HG02870 (cell line): Measurements from ENCODE around the gene BORA.
"Not testable (repeated sequence)": the region's sequence is repeated elsewhere in the genome, so short reads cannot be mapped to it uniquely, and the experiment has no call there.

Experiments
- ATAC-seq: cut with Tn5 transposase; IDR thresholded peaks from one replicate; pipeline ENCODE4 v1.9.1; 2021; ENCODE audit warnings: mild to moderate bottlenecking, moderate library complexity; ENCODE audit not compliant: unreplicated experiment

BORA gene

DNA sequence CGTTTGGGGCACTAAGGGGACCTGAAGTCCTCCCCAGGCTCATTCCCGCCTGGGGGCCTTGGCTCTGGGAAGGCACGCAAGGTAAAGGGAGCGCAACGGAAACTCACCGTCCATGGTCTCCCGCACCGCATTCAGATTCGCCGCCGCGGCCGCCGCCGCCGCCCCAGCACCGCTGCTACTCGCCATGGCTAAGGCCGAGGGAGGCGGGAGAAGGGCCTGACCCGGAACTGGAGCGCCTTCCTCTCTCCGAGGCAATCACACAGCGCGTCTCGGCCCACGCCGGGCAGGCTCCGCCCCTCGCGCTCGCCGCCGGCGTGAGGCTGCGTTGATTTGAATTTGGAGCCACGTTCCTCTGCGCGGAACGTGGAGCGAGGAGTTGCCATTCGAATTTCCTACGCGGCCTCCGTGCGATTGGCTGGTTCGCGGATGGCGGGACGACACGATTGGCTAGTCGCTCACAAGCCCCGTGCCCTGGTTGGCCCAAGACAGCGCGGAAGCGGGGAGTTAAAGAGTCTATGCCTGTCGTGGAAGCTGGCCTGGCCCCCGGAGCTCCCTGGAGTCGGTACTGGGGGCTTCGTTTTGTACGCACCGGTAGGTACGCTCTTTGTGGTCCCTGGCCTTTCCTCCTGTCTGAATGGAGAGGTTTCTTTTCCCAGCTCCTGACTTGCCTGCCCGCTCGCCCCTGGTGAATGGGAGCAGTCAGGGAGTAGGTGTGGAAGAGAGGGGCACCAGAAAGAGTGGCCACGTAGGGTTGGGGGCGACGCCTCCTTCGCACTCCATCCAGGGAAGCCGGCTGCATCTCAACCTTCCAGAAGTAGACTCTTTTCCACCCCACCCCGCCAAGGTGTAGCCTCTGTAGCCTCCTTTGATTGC lies at the start of gene BORA, which contains the start of gene MZT1:
BORA (plus strand) TSS at position 507 of the 873 bp plus-strand sequence. CDS start 1,018 bp downstream, outside the sequence.
MZT1 (minus strand) TSS at position 213 of the 873 bp plus-strand sequence; CDS start at position 186, 27 bp downstream.
- peak; percentile 94 for ATAC-seq

DNA sequence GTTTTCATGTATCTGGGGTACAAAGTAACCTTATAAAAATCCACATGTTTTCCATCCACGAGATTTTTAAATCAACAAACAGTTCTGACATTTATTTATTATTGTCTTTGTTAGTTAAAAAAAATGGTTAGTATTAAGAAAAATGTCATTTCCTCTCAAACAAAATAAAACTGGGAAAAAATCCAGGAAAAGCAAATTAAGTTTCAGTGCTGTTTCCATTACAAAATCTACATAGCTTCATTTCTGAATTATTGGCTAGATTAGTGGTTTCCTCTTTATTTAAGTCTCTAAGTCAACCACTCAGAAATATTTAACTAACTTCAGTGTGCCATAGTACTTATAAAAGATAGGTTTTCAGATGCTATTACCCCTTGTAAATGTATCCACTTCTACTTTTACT lies 49.4 kb upstream of the BORA start:
- no peak for ATAC-seq

DNA sequence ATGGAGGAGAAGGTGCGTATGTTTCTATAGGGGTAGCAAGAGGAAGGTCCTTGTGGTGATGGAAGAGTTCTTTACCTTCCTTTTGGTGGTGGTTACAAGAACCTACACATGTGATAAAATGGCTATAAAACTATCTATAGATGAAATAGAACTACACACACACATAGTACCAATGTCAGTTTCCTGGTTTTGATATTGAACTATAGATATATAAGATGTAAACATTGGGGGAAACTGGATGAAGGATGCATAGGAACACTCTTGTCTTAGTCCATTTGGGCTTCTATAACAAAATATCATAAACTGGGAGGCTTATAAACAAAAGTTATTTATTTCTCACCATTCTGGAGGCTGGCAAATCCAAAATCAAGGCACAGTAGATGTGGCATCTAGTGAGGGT lies 47.4 kb upstream of the BORA start:
- ATAC-seq, result no peak

DNA sequence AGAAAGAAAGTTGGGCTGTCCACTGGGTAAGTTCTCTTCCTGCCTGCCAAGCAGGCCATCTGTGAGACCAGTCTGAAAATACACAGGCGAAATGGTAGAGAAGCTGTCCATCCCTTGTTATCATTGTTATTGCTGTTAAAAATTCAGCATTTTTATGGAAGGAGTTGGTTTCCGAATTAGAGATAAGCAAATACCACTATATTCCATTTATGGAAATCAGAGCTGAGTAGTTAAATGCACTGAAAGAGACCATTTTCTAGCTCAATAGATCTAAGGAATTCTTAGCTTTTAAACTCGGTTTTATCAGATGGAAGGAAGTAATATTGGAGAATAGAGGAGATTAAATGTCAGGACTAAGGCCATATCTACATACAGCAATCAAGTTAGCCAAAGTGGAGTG lies 41.0 kb upstream of the BORA start:
- ATAC-seq, result no peak

DNA sequence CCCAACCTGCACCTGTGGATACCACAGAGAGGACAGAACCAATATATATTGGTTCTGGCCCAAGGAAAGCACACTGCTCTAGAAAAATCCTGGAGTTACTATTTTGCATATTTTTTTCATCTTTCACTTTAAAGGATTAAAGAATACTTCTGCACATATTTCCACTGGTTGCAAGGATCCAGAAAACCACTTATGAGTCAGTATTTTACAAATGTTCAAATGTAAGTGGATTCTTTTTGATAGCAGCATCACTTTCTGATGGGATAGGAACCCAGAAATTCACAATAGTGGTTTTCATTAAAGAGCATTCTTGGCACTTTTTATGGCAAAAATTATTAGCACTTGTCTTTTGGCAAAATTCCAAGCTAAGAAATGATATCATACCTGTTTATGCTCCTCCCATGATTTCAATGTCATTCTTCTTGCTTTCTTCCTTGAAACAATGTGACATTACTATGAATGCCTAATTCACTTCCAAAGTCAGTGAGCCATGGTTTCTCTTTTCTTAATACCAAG lies 38.5 kb upstream of the BORA start:
- ATAC-seq, result no peak

DNA sequence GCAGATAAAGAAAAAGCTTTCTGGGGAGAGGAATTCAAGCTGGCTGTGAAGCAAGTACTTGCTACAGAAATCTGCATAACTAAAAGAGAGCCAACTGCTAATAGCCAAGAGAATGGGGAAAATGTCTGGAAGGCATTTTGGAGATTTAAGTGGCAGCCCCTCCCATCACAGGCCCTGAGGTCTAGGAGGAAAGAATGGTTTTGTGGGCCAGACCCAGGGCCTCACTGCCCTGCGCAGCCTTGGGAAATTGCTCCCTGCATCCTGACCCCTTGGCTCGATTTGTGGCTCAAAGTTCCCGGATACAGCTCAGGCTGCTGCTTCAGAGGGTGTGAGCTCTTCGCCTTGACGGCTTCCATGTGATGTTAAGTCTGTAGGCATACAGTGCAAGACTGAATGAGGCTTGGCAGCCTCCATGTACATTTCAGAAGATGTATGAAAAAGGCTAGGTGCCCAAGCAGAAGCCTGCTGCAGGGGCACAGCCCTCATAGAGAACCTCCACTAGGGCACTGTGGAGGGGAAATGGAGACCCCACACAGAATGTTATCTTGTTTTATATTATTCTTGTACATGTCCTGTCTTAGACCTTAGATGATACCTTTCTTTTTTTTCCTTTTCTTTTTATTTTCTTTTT lies 34.7 kb upstream of the BORA start:
- ATAC-seq, result no peak

DNA sequence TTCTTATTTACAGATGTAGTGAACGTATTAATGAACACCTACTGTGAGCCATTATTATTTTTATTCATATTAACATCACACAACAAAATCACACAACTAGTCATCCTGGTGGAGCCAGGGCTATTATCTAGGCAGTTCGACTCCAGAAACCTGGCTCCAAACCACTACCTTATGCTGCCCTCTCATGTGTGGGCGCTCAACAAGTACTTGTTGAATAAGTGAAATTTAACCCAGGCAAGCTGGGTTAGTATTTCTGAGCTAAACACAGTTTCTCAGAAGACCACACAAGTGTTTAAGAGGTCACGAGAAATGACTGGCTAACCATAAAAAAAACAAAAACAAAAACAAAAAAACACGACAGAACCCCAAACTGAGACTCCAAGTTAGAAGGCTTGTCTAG lies 33.9 kb upstream of the BORA start:
- no peak for ATAC-seq

DNA sequence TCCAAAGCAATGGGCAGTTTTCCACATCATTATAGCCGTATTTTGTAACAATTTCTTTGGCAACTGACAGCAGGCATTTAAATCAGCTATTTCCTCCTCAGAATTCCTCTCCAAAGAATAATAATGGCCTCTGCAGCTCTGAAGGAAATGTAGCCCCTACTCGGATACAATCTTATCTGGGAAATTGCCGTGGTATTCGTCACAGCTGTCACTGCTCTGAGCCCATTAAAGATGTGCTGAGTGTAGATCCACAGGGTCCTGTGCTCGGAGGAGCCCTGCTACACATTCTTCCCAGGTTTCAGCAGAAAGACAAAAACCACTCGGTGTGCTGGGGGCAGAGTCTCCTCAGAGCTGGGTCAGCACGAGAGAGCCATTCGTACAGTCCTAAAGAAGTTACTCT lies 33.4 kb upstream of the BORA start:
- ATAC-seq, result no peak

DNA sequence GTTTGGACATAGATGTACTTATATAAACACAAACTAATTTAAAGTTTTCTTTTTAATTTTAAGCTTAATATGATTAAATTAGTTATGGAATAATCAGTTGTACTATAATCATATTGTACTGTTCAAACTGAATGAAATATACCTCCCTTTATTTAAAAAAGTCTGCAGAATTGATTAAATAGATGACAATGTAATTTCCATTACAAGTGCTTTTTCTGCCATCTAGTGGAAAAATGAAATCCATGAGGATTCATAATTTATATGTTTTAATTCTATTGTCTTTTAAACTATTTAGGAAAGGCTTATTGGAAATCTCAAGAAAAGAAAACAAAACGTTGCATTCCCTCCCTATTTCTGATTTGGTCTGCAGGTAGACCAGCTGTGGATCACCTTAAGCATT lies 31.1 kb upstream of the BORA start:
- ATAC-seq, result no peak

DNA sequence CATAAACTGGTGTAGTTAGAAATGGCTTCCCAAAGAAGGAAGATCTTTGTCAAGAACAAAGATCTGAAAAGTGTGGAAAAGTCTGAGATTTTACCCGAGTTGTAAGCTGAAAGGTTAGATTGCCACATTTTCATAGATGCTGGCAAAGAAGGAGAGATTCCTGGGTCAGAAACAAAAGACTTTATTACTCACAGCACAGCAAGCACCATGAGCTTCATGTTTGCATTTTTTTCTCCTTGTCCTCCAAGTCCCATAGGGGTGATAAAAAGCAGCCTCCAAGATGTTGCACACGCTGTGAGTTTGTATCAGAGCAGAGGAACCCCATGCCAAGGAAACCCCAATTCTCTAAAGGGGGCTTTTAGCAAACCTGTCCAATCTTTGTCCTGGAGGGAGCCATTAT lies 29.6 kb upstream of the BORA start:
- ATAC-seq, result no peak

DNA sequence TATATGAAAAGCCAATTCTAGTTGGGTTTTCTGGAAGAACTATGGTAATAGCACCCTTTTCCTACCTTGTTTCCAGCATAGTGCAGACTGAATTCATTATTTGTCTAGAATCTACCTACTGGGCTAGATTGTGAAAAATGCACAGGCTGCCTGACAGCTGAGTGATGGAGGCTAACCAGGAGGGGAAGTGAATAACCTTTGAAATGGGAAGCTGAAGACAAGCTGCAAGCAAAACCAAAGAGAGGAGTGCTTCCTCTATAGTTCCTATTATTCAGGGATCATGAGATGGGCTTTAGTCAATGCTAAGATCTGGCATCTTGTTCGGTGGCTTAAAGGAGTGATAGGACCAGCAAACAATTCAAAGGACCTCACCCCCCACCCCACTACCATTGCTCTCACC lies 27.2 kb upstream of the BORA start:
- ATAC-seq, result no peak

DNA sequence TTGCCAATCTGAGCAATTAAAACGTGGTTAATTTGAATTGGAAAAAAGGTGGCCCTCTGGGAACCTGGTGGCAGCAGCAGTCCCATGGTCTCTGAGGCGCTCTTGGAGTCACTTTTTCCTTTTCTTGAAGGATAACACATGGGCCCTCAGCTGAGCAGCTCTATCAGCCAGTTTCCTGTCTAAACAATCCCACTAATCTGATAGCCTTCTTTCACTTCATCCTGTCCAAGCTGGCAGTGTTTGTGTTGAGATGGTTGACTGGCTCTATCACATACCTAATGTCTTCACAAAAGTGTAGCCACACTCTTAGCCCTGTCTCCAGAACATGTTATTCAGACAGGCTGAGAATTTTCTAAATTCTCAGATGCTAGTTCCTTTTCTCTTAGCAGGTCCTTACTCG lies 10.9 kb upstream of the BORA start:
- no peak for ATAC-seq

DNA sequence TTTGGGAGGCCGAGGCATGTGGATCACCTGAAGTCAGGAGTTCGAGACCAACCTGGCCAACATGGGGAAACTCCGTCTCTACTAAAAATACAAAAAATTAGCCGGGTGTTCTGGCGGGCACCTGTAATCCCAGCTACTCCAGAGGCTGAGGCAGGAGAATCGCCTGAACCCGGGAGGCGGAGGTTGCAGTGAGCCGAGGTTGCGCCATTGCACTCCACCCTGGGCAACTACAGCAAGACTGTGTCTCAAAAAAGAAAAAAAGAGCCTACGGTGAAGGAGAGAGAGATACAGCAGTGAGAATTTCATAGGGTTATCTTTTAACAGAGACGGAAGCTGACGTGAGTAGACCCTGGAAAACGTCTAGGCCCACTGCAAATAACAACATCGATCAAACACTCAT lies 1.5 kb upstream of the BORA start:
- ATAC-seq, result not testable (repeated sequence)

DNA sequence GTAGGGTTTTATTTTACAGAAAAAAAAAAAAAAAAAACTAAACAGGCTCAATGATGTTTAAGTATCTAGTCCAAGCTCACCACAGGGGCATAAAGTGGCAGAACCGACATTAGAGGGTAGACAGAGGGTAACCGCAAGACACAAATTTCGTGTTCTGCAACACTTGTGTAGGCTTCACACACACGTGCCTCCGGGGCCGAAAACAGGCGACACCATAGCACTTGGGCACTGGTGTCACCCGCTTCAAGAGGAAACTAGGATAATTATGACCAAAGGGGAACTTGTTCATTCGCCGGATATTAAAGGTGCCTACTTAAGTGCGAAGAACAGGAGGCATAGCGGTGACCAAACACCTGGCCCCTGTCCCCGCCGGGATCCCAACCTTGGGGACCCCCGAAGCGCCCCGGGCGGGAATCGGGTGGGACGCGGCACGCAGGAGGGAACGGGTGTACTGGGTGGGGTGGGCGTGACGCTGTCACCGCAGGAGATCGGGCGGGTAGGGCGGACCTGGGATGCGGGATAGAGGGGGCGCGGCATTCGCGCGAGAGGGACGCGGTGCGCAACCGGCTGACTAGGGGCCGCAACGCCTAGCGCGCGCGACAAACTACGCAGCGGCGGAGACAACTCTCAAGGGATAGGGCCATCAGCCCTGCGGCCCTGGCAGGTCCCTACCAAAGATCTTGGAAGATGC lies 852 bp upstream of the BORA start:
- peak; percentile 22 for ATAC-seq

DNA sequence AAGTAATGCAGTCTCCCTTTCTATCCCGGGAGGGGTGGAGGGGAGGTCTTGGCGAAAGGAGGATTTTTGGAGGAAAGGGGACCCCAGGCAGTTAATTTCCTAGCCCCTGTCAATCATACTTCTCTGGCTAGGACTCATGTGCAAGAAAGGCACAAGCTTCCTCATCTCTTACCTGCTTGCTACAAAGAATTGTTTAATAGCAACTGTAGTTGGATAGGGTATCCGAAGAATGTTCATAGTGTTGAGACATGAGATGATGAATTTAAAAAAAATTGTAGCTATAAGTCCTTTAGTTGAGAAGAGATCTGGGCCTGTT lies 525 bp downstream of the BORA start:
- no peak for ATAC-seq

DNA sequence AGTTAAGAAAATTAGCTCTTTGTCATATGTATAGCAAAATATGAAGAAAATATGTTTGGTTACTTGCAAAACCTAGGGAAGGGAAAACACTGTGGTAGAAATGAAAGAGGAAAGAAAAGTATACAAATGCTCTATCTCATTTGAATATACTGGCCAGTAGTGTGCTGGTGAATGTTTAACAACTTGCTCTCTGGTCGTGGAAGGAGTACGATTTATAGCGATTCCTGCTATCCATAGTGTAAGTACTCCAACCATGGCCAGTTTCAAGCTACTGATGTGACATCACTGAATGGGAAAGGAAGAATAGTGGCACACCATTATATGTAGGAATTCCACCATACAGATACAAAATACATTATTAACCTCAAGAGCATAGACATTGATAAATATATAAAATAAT lies 9.3 kb downstream of the BORA start:
- ATAC-seq, result no peak

DNA sequence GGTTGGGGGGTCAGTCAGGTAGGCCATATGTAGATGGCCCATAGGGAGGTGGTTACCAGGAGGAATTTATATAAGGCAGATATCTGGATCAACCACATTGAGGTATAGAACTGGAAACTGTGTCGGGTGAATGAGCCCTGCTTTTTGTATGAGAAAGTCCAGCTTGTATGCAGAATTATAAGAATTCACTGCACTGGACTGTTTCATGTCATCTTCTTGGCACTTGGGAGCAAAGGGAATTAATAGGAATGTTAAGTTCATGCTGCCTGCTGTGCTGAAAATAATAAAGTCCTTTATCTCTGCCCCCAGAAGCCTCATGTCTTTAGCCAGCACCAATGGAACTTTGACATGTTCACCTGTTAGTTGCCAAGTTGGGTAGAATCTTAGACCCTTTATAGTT lies 12.3 kb downstream of the BORA start:
- no peak for ATAC-seq

DNA sequence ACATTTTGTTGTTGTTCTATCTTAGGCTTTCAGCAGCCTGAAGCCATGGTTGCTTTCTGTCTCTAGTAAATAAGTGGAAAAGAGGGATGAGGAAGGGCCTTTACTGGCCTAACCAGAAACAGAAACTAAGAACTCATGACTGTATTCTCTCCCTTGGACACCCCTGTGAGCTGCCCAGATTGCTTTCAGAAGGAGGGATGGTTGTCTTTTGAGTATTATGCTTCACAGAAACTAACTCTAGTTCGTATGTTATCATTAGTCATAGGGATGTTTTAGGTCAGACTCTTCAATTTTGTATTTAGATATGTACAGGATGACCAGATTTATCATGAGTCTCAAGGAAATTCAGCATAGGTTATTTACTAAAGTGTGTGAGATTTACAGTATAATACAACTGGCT lies 17.5 kb downstream of the BORA start:
- ATAC-seq, result peak; percentile 77

DNA sequence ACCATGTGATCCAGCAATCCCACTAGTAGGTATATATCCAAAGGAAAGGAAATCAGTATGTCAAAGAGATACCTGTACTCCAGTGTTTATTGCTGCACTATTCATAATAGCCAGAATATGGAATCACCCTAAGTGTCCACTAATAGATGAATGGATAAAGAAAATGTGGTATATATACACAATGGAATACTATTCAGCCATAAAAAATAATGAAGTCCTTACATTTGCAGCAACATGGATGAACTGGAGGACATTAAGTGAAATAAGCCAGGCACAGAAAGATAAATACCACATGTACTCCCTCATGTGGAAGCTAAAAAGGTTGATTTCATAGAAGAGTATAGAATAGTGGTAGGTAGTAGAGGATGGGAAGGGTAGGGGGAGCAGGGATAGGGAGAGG lies 23.5 kb downstream of the BORA start:
- no peak for ATAC-seq

DNA sequence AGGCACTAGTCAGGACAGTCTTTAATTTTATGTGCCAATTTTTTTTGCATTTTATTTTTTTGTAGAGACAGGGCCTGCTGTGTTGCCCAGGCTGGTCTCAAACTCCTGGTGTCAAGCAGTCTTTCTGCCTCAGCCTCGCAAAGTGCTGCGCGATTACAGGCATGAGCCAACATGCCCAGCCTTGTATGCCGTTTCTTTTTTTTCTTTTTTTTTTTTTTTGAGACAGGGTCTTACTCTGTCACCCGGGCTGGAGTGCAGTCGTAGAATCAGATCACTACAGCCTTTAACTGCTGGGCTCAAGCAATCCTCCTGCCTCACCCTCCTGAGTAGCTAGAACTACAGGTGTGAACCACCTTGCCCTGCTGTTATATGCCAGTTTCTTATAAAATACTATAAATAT lies 26.4 kb downstream of the BORA start:
- no peak for ATAC-seq

DNA sequence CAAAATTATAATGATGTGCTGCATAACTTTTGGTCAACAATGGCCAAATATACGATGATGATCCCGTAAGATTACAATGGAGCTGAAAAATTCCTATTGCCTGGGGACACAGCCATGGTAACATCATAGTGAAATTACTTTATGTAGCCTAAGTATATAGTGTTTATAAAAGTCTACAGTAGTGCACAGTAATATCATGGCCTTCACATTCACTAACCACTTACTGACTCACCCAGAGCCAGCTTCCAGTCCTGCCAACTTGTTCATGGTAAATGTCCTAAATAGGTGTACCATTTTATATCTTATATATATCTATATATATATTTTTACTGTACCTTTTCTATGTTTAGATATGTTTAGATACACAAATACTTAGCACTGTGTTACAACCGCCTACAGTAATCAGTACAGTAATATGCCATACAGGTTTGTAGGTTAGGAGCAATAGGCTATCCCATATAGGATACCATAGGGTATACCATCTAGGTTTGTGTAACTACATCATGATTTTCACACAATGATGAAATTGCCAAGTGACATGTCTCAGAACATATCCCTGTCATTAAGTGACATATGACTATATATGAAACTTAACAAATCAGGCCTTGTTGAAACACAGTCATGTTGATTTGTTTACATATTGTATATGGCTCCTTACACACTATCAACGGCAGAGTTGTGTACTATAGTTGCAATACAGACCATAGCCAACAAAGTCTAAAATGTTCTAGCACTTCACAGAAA lies 30.2 kb downstream of the BORA start:
- ATAC-seq, result no peak
